NCI-H69 (cell line): ENCODE results near the gene CFAP97D2.

Source experiments
- DNase-seq: peaks from one replicate; lab custom pipeline; 2025; lab: John Stamatoyannopoulos, UW

CFAP97D2 gene

DNA sequence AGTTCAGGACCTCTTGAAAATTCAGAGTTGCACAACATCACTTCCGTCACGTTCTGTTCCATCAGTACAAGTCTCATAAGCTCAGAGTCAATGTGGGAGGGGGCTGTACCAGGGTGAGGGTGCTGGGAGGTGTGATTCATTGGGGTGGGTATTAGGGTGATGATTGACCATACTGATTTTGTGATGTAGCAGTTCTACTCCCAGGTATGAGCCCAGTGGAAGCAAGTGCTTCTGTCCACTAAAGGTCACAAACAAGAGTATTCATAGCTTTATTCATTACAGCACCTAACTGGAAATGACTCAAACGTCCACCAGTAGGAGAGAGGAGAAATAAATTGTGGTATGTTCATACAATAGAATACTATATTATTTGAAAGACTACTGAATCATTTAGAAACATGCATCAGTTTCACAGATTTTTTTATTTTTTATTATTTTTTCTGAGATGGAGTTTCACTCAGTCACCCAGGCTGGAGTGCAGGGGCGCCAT, 90.3 kb downstream of the CFAP97D2 start:
- DNase-seq = no peak
